K562 treated with DMSO at 1 percent for 48 hours (cell line): ENCODE results near the gene ROPN1B. TPM values are rescaled to one million over a fixed set of nuclear protein-coding genes. Genes with fewer than 3 reads are reported as not detected.

Experiments
- total RNA-seq: library from RNA; unstranded; fragments of 300-600 nt; gene quantifications from 2 replicates; pipeline ENCODE4 v1.2.3, GENCODE V29; 2022; ENCODE audit warnings: low replicate concordance; ENCODE audit errors: extremely low read depth

The ROPN1B gene
- total RNA-seq: not detected in 2 replicates

GRCh38 chr3:125968701-125969592, at the start of gene ROPN1B:
TSS of gene ROPN1B (plus strand) at chr3:125969178. CDS start at chr3:125972055, 2,877 bp downstream.

Other genes with a start within 250 kb of the ROPN1B start
- not detected in 2 replicates for gene SLC41A3, start 114.9 kb downstream of the ROPN1B start, total RNA-seq
- gene ALDH1L1, start 211.4 kb downstream of the ROPN1B start, total RNA-seq: not detected in 2 replicates